ENCODE measurements around the gene MYH10.

Gene MYH10

DNA sequence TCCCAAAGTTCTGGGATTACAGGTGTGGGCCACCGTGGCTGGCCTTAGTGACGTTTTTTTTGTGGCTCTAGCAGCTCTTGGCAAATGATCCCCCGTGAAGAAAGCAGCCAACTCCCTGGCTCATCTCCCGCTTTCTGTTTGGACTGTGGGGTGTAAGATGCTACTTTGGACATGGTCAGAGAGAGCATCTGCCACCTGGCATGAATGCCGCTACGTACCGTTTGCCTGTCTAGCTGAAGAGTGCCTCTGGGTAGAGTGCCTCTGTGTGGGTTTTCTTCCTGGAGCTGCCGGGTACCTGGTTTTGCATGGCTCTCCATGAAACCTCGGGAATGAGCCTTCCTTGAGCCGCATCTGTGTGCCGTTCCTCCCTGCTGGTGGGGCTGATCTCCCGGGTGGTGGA, 160.6 kb downstream of the MYH10 start:
- DNase-seq: peak; percentile 57

DNA sequence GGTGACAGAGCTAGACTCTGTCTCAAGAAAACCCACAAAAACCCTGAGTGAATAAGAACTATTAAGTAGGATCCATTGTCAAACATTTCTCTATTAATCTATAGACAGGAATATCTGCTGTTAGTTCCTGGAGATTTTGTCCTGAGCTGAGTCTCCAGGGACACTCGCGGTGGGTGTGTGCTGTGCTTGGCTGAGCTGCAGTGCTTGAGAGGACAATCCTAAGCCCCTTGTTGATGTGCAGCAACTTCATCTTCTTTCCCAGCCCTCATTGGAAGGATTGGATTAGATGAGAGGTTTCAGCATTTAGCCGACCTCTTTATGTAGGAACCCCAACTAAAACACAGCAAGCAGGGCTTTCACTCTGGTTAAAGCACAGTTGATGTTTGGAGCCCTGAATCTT, 161.5 kb downstream of the MYH10 start:
- DNase-seq: no peak

DNA sequence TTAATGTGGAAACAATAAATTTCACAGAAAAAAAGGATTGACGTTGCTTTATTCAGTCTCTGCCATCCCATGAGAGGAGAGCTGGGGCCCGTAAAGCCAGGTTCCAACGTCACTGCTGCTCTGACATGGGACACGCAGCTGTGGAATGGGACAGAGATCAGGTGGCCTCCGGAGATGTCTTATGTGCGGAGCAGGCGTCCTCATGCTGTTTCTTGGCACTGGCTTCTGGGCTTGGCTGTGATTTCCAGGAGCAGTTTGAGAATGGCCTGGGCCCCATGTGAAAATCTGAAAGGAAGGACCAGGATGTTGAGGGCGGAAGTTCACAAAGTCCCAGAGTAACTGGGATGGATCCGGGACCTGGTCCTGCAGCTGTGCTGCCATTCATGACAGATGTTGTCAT, 162.4 kb downstream of the MYH10 start:
- no peak for DNase-seq

DNA sequence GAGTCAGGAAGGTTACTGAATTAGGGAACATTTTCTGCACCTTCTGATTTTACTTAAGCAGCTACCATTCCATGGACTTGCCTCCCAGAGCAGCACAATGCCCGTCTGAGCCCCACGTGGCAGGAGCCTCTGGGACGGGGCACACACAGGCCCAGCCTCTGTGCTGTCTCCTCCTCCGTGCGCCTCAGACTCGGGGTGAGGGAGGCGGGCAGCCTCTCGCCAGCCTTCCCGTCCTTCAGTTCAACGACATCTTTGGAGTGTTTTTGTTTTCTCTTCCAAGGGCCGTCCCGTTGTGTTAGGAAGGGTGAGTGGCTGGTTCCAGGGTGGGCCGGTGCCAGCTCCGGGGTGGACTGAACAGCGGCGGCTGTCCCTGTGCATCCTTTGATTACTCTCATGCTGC, 163.0 kb downstream of the MYH10 start:
- no peak for DNase-seq

DNA sequence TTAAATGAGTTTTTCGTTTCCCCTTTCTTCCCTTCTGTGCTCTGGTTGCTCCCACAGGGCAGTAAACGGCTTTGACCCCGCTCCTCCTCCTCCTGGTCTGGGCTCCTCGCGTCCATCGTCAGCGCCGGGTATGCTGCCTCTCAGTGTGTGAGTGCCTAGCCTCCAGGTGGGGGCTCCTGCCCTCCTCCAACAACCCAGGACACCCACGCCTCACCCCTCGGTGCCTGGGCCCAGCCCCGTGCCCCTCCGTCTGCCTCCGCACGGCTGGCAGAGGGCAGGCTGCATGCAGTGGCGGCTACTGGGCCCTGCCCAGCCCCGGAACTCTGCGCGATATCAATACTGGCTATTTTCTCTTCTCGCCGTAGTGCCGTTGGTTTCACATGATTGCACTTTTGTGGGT, 163.7 kb downstream of the MYH10 start:
- no peak for DNase-seq

DNA sequence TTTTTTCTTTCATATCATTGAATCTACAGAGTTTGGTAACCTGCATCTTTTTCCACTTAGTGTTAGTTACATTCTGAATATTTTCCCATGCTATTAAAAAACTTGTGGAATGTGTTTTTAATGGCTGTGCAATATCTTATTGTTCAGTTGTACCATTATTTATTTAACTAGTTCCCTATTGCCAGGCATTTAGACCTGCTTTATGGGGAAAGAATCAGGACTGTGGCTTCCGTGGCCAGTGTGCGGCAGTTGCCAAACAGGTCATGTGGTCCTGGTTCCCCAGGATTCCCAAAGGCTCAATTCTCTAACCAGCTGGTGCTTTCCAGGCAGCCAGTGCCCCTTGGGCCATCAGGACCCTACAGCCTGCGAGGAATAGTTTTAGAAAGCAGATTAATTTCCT, 164.1 kb downstream of the MYH10 start:
- DNase-seq: no peak

DNA sequence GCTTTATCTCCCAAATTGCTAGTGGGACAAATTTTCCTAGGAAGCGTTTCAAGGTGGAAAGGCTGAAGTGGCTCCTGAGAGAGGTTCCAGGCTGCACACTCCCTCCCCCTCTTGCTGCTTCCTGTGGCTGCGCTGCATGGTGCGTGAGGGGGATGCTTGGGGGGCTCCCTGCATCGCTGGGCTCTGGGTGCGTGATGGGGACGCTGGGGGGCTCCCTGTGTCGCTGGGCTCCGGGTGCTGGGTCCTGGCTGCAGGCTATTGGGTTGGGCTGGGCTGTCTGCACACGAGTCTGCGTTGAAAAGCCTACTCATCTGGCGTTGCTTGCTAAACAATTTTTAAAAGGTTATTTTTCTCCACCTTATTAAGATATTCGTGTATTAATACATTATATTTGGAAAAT, 164.8 kb downstream of the MYH10 start:
- no peak for DNase-seq

DNA sequence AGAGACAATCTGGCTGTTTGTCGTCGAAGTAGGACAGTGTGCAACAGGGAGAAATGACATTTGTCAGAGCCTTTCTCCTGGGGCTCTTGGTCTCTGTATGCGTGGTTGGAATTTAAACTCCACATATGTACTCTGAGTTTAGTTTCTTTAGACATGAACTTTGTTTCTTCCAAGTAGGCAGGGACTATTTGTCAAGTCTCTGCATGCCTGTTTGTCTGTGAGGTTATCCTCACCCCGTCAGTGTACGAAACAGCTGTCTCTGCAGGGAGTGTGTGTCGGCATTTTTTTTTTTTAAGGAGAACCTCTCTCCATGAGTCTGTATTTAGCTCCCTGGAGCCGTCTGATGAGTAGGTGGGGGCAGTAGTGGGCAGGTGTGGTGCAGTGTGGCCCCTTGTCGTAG, 165.2 kb downstream of the MYH10 start:
- DNase-seq: no peak

DNA sequence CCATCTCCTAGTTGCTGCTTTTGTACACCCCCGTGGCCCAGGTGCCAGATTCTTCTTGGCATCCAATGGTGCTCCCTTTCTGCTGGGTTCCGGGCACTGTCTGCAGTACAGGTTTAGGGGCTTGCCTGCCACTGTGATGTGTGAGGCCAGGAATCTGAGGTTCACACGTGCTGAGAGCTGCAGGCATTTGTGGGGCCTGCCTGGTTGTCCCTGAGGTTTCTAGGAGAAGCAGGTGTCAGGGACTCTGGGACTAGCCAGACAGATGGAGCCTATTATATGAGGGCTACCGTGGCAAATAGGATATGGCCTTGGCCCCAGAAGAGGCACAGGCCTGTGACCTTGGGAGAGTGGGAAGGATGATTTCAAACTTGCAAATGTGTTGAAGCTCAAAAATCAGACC, 165.6 kb downstream of the MYH10 start:
- DNase-seq: no peak

DNA sequence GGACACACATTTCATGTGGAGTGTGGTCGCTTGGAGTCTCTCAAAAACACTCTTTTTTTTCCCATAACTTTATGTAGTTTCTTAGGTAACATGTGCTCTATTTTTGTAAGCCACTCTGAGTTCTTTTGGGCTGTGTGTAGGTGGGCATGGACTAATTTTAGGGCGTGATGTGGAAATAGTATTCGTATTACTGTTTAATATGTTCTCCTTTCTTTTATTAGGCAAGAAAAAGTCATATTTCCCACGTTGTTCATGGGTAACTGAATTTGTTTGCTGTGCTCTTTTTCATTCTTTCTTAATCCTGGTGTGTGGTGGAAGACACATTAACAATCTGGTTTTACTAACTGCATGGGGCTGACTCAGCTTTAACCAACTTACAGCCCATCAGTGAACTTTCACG, 167.4 kb downstream of the MYH10 start:
- no peak for DNase-seq

DNA sequence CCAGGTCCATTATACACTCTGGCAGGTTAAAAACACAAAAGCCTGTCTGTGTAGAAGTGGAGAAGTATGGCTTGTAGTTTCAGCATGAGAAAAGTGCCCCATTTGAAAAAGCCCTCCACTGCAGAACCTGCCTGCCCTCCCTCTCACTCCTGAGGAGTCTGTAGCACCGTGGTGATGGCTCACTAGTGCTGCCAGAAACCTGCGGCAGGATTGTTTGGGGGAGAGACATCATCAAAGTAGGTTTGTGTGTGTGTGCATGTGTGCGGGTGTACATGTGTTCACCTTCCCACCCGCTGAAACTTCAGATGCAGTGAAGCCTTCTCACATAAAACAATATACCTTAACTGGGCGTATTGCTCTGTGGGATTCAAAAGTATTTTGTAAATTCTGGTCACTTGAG, 168.0 kb downstream of the MYH10 start:
- no peak for DNase-seq

DNA sequence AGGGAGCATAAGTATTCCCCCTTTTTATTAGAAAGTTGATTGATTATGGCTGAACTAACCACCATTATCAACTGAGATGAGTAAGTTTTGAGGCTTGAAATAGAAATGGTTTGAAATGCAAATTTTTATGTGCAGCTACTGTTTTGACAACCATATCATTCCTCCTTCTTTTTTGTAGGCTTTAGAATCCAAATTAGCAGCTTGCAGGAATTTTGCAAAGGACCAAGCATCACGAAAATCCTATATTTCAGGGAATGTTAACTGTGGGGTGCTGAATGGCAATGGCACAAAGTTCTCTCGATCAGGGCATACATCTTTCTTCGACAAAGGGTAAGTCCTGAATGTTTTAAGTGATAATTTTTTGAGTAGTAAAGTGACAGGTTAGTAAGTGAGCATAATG, 170.7 kb downstream of the MYH10 start:
- no peak for DNase-seq

DNA sequence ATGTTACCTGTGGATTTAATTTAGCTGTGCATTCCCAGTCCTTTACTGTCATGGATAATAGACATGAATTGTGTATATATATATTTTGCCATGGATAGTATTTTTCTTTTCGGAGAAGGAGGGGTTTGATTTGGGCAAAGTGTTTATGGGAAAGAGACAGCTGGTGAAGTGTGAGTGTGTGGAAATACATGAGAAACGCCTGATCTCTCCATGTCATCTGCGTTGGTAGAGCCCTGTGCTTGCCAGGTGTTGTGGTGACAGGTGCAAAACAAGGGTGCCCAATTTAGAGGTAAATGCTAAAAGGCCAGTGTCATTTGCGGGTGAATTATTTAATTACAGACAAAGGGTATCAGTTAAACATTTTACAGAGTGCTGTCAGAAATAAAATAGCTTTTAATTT, 171.4 kb downstream of the MYH10 start:
- no peak for DNase-seq

DNA sequence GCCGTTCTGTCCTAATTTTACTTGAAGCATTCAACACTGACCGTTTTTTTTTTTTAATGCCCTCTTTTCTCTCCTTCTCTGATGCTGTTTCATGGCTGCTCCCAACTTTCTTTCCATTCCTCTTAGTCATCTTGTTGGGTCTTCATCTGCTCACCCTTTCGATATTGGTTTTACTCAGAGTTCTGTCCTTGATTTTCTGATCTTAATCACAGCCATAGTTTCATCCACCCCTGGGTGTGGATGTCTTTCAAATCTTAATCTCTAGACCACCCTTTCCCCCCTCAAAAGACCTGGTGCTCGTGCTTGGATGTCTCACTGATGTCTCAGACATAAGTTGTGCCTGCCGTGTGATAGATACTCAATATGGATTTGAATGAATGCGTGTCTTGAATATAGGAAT, 172.4 kb downstream of the MYH10 start:
- DNase-seq: no peak

DNA sequence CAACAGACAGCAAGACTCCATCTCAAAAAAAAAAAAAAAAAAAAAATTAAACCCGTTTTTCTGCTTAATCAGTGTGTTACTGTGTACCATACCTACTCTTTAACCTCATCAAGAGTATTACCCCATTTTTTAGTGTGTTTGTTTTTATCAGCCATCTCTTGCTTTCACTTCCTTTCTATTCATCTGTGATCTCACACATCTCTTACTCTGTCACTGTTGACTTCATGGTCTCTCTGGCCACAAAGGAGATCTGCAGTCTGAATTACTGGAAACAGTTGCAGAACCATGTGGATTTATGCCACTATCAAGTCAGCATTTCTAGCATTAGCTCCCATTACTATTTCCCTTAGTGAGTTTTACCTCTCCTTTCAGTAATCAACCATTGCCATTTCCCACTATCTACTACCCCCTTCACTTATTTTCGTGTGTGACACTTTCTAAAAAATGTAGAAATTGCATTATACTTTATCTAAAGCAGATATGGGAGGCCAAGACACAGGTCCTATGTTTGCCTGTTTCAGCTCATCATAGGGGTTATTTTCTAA, 174.8 kb downstream of the MYH10 start:
- DNase-seq: no peak

DNA sequence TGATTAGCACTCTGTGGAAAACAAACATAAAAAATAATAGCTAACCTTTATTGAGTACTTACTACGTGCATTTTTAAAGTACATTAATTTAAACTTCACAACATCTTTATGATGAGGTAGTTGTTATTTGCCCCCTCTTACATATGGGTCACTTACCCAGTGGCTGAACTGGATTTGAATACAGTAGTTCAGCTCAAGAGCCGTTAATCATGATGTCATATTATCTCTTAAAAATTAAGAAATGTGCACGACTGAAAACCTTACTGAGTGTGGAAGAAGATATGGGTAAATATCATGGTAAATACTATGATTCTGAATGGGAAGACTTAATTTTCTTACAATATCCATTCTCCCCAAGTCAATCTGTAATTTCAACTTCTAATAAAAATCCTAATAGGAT, 177.2 kb downstream of the MYH10 start:
- no peak for DNase-seq

DNA sequence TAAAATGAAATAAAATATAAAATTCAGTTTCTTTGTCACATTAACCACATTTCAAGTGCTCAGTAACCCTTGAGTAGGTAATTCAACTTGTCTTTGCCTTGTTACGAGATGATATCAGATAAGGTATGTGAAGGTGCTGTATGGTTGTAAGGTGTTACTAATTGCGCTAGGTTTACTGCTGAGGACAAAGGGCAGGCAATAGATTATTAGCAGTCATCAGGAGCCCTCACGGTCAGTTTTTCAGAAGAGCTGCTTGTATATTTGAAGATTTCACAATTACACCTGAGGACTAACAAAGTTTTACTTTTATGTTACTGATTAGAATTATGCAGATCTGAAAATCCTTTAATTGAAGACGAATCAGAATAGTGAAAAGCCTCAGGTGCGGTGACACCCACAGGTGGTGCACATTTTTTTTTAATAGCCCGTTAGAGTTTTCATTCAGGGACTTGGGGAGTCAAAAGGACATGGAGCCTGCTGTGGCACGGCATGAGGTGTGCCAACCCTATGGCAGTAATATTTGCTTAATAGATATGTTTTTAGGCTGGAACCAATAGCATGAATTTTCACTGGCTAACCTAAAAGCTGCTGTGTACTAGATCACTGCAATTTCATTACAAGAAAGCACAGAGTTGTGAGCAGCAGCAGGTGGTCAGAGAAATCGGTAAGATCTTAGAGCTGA, 178.5 kb downstream of the MYH10 start:
- DNase-seq: no peak

DNA sequence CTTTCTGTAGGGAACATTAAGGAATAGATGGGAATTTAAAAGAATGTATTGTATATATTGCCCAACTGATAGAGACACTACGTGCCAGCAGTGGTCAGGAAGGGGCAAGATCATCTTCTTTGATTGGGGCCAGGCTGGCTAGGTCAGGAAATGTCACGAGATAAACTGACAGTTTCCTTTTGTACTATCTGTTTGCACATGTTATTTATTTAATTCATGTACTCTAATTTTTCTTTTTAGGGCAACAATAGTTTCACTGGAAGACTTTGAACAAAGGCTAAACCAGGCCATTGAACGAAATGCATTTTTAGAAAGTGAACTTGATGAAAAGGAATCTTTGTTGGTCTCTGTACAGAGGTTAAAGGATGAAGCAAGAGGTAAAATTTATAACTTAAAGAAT, 182.2 kb downstream of the MYH10 start:
- no peak for DNase-seq

DNA sequence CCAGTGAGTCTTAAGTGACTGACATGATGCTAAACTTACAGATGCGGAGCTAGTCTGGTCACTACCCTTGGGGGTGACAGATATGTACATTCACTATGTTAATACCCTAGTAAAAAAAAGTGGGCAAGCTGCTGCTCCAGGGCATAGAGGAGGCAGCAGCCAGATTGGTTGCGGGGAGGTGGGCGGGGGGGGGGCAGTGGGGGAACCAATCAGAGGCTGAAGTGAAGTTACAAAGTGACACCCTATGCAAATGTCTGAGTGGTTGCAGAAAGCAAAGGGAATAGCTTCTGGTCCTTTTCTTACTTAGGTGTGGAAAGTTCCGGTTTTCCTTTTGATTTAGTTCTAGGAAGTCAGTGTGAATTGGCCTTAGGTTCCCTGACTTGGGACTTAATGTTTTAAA, 182.7 kb downstream of the MYH10 start:
- no peak for DNase-seq

DNA sequence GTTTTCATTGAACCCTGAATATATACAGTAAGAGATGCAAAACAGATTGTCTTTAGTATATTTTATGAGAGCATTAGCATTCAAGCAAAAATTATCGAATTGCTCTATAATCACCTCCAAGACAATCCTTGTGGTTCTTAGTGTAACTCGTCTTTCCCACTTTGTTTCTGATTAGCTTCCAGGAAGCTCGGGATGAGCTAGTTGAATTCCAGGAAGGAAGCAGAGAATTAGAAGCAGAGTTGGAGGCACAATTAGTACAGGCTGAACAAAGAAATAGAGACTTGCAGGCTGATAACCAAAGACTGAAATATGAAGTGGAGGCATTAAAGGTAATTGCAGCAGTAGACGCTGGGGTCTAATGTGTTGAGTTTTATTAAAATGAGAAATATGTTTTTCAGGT, 185.0 kb downstream of the MYH10 start:
- DNase-seq: no peak

DNA sequence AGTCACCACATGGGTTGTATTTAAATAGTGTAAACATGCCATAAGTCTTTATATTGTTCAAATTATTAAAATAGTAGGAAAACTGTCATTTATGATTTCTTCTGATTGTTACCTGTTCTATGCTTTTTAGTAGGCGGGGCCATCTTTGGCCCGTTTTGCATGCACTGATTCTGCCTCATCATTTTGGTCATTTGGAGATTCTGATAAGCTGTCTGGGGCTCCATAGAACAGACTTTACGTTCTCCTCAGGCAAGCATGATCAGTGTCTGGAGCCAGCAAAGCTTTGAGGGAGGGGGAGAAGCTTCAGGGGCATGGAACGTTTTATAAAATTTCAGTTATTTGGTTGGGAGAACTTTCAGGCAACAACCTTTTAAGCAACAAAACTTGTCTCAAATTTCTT, 186.0 kb downstream of the MYH10 start:
- DNase-seq: no peak

DNA sequence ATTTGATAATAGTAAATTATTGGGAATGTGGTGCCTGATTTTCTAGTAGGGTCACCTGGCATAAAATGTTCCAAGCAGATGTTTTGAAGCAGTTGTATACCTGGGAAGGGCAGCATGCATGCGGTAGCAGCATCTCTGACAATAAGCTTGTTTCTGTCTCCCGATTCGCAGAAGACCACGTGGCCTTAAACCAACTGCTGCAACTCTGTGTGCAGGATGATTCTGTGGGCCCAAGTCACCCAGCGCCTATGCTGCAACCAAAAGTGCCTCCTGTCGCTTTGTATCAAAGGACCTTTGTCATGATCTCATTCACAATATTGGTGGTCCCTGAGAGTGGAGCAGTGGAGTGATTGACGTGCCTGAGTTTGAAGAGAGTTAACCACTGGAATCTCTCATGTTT, 186.8 kb downstream of the MYH10 start:
- no peak for DNase-seq

DNA sequence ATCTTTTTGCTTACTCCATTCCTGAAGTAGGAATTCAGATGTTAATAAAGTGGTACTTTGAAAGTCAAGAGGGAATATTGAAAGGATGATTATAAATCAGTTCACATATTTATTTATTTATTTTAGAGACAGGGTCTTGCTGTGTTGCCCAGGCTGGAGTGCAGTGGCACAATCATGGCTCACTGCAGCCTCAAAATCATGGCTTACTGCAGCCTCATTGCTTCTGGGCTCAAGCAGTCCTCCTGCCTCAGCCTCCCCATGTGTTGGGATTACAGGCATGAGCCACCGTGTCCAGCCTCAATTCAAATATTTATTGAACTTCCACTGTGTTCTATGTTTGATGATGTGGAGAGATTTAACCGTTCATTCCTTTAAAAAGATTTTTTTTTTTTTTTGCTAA, 188.2 kb downstream of the MYH10 start:
- DNase-seq: no peak

DNA sequence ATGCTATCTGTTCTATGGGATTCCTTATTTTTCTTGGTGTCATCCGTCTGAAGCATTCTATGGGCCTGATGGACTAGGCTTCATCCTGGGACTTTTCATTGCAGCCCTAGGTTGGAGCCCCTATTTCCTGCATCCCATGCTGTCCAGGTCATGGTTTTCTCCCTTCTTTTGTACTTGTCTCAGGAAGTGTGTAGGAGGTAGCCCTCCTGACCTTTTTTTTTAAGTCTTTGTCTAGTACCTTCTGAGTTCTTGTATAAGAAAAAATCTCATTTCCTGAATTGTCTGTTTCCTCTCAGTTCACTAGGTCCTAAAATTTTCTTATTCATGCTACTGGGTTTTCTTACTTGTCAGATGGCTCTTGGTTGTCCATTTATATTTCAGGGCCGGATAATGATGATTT, 188.8 kb downstream of the MYH10 start:
- no peak for DNase-seq

DNA sequence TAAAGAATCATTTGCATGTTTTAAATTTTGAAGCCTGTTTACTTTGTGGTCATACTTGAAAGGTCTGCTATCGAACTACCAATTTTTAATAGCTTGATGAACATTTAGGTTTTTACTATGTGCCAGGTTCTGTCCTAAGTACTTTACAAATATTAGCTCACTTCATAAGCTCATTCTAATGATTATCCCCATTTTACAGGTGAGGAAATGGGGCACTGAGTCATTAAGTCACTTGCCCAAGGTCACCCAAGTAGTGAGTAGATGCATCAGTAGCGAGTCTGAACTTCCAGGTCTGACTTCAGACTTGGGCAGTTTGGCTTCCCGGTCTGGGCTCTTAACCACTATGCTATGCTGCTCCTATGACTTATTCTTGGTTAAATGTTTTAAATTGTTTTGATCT, 190.8 kb downstream of the MYH10 start:
- no peak for DNase-seq

DNA sequence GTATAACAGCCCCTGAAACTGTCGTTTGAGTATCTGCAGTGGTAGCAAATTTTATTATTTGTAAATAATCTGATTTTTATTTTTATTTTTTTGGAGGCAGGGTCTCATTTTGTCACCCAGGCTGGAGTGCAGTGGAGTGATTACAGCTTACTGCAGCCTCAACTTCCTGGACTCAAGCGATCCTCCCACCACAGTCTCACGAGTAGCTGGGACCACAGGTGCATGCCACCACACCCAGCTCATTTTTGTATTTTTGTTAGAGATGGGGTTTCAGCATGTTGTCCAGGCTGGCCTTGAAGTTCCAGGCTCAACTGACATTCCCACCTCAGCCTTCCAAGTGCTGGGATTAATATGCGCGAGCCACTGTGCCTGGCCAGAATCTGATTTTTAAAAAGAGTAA, 192.1 kb downstream of the MYH10 start:
- no peak for DNase-seq

All from NCI-H446 treated with DMSO at 0.1 percent for 48 hours (cell line).